K562 (cell line): ENCODE results near the gene FABP7. TPM values are rescaled to one million over a fixed set of nuclear protein-coding genes. Genes with fewer than 3 reads are reported as not detected.

ENCODE experiments used
- ATAC-seq: fragments of 200-7000 bp; cut with Tn5 transposase; 3 replicates; pipeline ENCODE4 v1.9.1; 2020; ENCODE audit warnings: moderate library complexity
- BruUV-seq: library from RNA; stranded (reverse); fragments of 400-500 nt; replicated peaks from 2 replicates; lab custom pipeline; 2021; lab: Mats Ljungman, UMichigan
- CTCF ChIA-PET: fragments of 300-600 bp; formaldehyde crosslinking; extraction: SDS; loops from one replicate; lab custom pipeline; 2021; ENCODE audit warnings: low intra/inter-chr PET ratio; lab: Yijun Ruan, JAX
- POLR2A ChIA-PET: fragments of 300-600, 350-650 bp; sonication (Branson Sonifier 250); formaldehyde crosslinking; extraction: SDS; loops from one replicate; lab custom pipeline; 2021; ENCODE audit warnings: antibody characterized with exemption, inconsistent platforms; lab: Yijun Ruan, JAX
- DNase-seq, 4 experiments: peaks; one replicate each; pipeline versions ENCODE4 v3.0.0 to v3.0.0-alpha.2; 2011 to 2018; ENCODE audit warnings: low spot score in 3 of 4, mixed read lengths in 3 of 4; ENCODE audit errors: extremely low read depth in 1 of 4
- FAIRE-seq: peaks from 2 replicates; lab custom pipeline; 2011; peaks lifted over from hg19 to GRCh38; lab: Jason Lieb, UNC
- H2AFZ ChIP-seq: 2 replicates; pipeline ENCODE4 v1.6.0; 2011; ENCODE audit warnings: low read depth, low read length, control low read depth, inconsistent platforms
- H3K27ac ChIP-seq: fragments of 200-600 bp; 3 replicates; pipeline ENCODE4 v1.8.0; 2011; ENCODE audit warnings: low read depth, mild to moderate bottlenecking, control low read depth, inconsistent platforms, low read length, moderate library complexity, mixed read lengths; ENCODE audit errors: extremely low read depth
- H3K27me3 ChIP-seq, 2 experiments: fragments of 300-600 bp in 1 of 2; 2 replicates in 1 of 2; 3 replicates in 1 of 2; pipeline versions ENCODE4 v1.6.0 to v1.8.0; 2011; ENCODE audit warnings: inconsistent platforms in 2 of 2, low read length in 2 of 2, mild to moderate bottlenecking in 1 of 2, mixed read lengths in 1 of 2, moderate library complexity in 1 of 2; ENCODE audit not compliant: control insufficient read depth in 2 of 2, insufficient read depth in 2 of 2
- H3K36me3 ChIP-seq: fragments of 300-600 bp; 3 replicates; pipeline ENCODE4 v1.8.0; 2011; ENCODE audit warnings: mild to moderate bottlenecking, low read length, inconsistent platforms; ENCODE audit not compliant: control insufficient read depth, insufficient read depth
- H3K4me1 ChIP-seq, 2 experiments: fragments of 200-600 bp in 1 of 2; replicated peaks in 1 of 2; 2 replicates in 1 of 2; 3 replicates in 1 of 2; pipeline versions ENCODE4 v1.5.1 to v1.8.0; 2011; ENCODE audit warnings: inconsistent platforms in 2 of 2, low read length in 2 of 2, mild to moderate bottlenecking in 1 of 2, mixed read lengths in 1 of 2, moderate library complexity in 1 of 2; ENCODE audit not compliant: control insufficient read depth in 2 of 2, insufficient read depth in 2 of 2
- H3K4me2 ChIP-seq: 2 replicates; pipeline ENCODE4 v1.6.1; 2011; ENCODE audit warnings: low read length, control low read depth, inconsistent platforms, mixed read lengths; ENCODE audit not compliant: insufficient read depth
- H3K4me3 ChIP-seq: fragments of 200-600 bp; sonication (generic), shearing (Covaris generic); 2 replicates; pipeline ENCODE4 v1.5.1; 2016; ENCODE audit warnings: control low read depth, inconsistent platforms
- H3K79me2 ChIP-seq: fragments of 200-600 bp; 3 replicates; pipeline ENCODE4 v1.8.0; 2011; ENCODE audit warnings: low read length, inconsistent platforms; ENCODE audit not compliant: control insufficient read depth, insufficient read depth
- H3K9ac ChIP-seq, 2 experiments: 2 replicates each; pipeline versions ENCODE4 v1.6.0 to v1.6.1; 2011; ENCODE audit warnings: low read depth in 2 of 2, low read length in 2 of 2, control low read depth in 1 of 2, inconsistent platforms in 1 of 2, mild to moderate bottlenecking in 1 of 2, mixed read lengths in 1 of 2; ENCODE audit not compliant: insufficient read depth in 1 of 2
- H3K9me1 ChIP-seq: one replicate; pipeline ENCODE4 v1.6.0; 2011; ENCODE audit warnings: inconsistent platforms, mild to moderate bottlenecking, low read length, moderate library complexity; ENCODE audit not compliant: control insufficient read depth, insufficient read depth
- H3K9me3 ChIP-seq: replicated peaks from 2 replicates; pipeline ENCODE4 v1.5.1; 2011; ENCODE audit warnings: low read depth, low read length, inconsistent platforms; ENCODE audit not compliant: control insufficient read depth, insufficient read depth
- H4K20me1 ChIP-seq: replicated peaks from 2 replicates; pipeline ENCODE4 v1.6.1; 2011; ENCODE audit warnings: low read length, inconsistent platforms, mixed read lengths; ENCODE audit not compliant: control insufficient read depth, insufficient read depth
- BACH1 ChIP-seq: fragments of 200-800 bp; sonication (Bioruptor generic); IDR thresholded peaks from 2 replicates; pipeline ENCODE4 v1.6.1; 2016; ENCODE audit warnings: missing genetic modification characterization, missing compliant biosample characterization
- CEBPB ChIP-seq: fragments of 450-650 bp; IDR thresholded peaks from 2 replicates; pipeline ENCODE4 v1.6.1; 2016; ENCODE audit warnings: missing genetic modification characterization, missing compliant biosample characterization
- CEBPG ChIP-seq, 3 experiments: fragments of 200-800 bp in 1 of 3; sonication (Bioruptor generic) in 1 of 3; sonication (generic) in 1 of 3; formaldehyde crosslinking in 1 of 3; IDR thresholded peaks in 2 of 3; conservative IDR thresholded peaks in 1 of 3; 2 replicates each; pipeline versions ENCODE4 v1.6.1 to v1.8.0; 2016 to 2022; ENCODE audit warnings: missing compliant biosample characterization in 2 of 3, missing genetic modification characterization in 2 of 3, mild to moderate bottlenecking in 1 of 3, missing genetic modification reagents in 1 of 3
- CHCHD3 ChIP-seq: fragments of 250-450 bp; sonication (Bioruptor Pico); IDR thresholded peaks from 2 replicates; pipeline ENCODE4 v2.1.2; 2022; ENCODE audit warnings: mild to moderate bottlenecking
- DMBX1 ChIP-seq: fragments of 250-450 bp; sonication (Bioruptor Pico); IDR thresholded peaks from 2 replicates; pipeline ENCODE4 v1.8.0; 2022; ENCODE audit warnings: inconsistent platforms, mild to moderate bottlenecking, moderate library complexity, borderline replicate concordance
- EZH2 ChIP-seq: IDR thresholded peaks from 2 replicates; pipeline ENCODE4 v1.6.1; 2012; ENCODE audit warnings: low read depth, mild to moderate bottlenecking, inconsistent platforms, low read length, borderline replicate concordance
- GATAD2A ChIP-seq: fragments of 450-650 bp; IDR thresholded peaks from 2 replicates; pipeline ENCODE4 v1.6.1; 2017
- KLF1 ChIP-seq: fragments of 450-650 bp; IDR thresholded peaks from 2 replicates; pipeline ENCODE4 v1.6.1; 2016; ENCODE audit warnings: missing genetic modification characterization, missing compliant biosample characterization
- MTF1 ChIP-seq: fragments of 250-450 bp; sonication (Bioruptor Pico); IDR thresholded peaks from 2 replicates; pipeline ENCODE4 v1.9.0; 2021; ENCODE audit warnings: moderate library complexity, mild to moderate bottlenecking, inconsistent platforms, borderline replicate concordance
- PCBP2 ChIP-seq: fragments of 200-400 bp; formaldehyde crosslinking; IDR thresholded peaks from 2 replicates; pipeline ENCODE4 v1.6.1; 2018; ENCODE audit warnings: low read length, low read depth, mild to moderate bottlenecking, moderate library complexity; ENCODE audit not compliant: poor library complexity, severe bottlenecking
- SMARCA4 ChIP-seq: fragments of 450-650 bp; IDR thresholded peaks from 2 replicates; pipeline ENCODE4 v1.6.1; 2016
- TRIM24 ChIP-seq, 2 experiments: fragments of 450-650 bp; IDR thresholded peaks; 2 replicates each; pipeline ENCODE4 v1.6.1; 2016
- TSC22D4 ChIP-seq: fragments of 450-650 bp; IDR thresholded peaks from 2 replicates; pipeline ENCODE4 v1.6.1; 2016; ENCODE audit warnings: missing genetic modification characterization, missing biosample characterization, control low read depth
- UBTF ChIP-seq, 2 experiments: IDR thresholded peaks; 2 replicates each; pipeline ENCODE4 v1.6.1; 2012; ENCODE audit warnings: improper control_type of control experiment in 2 of 2, low read depth in 2 of 2, low read length in 2 of 2, borderline replicate concordance in 1 of 2
- YBX1 ChIP-seq: fragments of 450-650 bp; IDR thresholded peaks from 2 replicates; pipeline ENCODE4 v1.7.1; 2016; ENCODE audit warnings: mild to moderate bottlenecking
- ZBTB17 ChIP-seq: fragments of 450-650 bp; formaldehyde crosslinking; IDR thresholded peaks from 2 replicates; pipeline ENCODE4 v1.4.0; 2020; ENCODE audit warnings: mild to moderate bottlenecking
- ZNF707 ChIP-seq: fragments of 250-450 bp; sonication (Bioruptor Pico); conservative IDR thresholded peaks from 2 replicates; pipeline ENCODE4 v1.8.0; 2022; ENCODE audit warnings: inconsistent platforms, mild to moderate bottlenecking, moderate library complexity
- WGBS: fragments of 100-300 bp; shearing (Covaris generic); methylation state at CpG from one replicate; pipeline ENCODE4 v1.1.6; 2016; ENCODE audit warnings: low coverage, mixed read lengths; ENCODE audit not compliant: insufficient coverage; ENCODE audit errors: missing lambda C conversion rate; 5-methylcytosine and 5-hydroxymethylcytosine counted together
- in situ Hi-C: fragments of 300-500 bp; cut with MboI; formaldehyde crosslinking; loops from 4 replicates; pipeline ENCODE4 v1.15.0; 2018; ENCODE audit warnings: inconsistent platforms, mixed read lengths
- intact Hi-C: fragments of 100-400 bp; cut with micrococcal nuclease; formaldehyde crosslinking; loops from 2 replicates; pipeline ENCODE4 v1.14.2; 2022
- polyA plus RNA-seq, 8 experiments: library from polyadenylated mRNA; depleted of rRNA in 4 of 8; stranded (reverse) in 5 of 8; unstranded in 3 of 8; fragments of >200 nt; fragmentation: Nextera tagmentation in 2 of 8; fragmentation: Illumina TruSeq in 1 of 8; extraction: Ambion mirVana in 2 of 8; extraction: Trizol in 1 of 8; gene quantifications; 2 replicates each; pipeline versions ENCODE4 v1.2.1 to v1.2.3, GENCODE V29; 2011 to 2014; ENCODE audit warnings: inconsistent platforms in 1 of 8, missing spikeins in 1 of 8
- total RNA-seq, 7 experiments: library from RNA; depleted of rRNA in 6 of 7; stranded (reverse); fragments of >200 nt in 6 of 7; fragmentation: Illumina TruSeq in 2 of 7; extraction: Trizol in 2 of 7; gene quantifications; 2 replicates each; pipeline versions ENCODE4 v1.2.1 to v1.2.3, GENCODE V29; 2011 to 2021; ENCODE audit warnings: low replicate concordance in 1 of 7

The FABP7 gene
- total and polyA plus RNA-seq, 9 of the 15 experiments (the other 6 are each of a cell fraction or from before 2014, with no cell fraction given) = 0.07 to 0.14 TPM; not detected in 7

GRCh38 chr6:122775975-122776374, 3.5 kb upstream of the FABP7 start:
- POLR2A ChIA-PET = no interaction called here
- Histone ChIP-seq H3K9ac (no peak overlapping the region), H3K27me3 (peaks cover 0 to 8% of the 10 kb centered on the region in 2 experiments; a peak in 2 of 5 replicates), H3K9me3 (no peaks in the 10 kb centered on the region), H4K20me1 (no peaks in the 10 kb centered on the region), H3K4me2 (no peak overlapping the region), H3K4me3 (no peak overlapping the region), H3K27ac (no peak overlapping the region), H3K4me1 (no peaks in the 10 kb centered on the region), H2AFZ (no peak overlapping the region), H3K79me2 (no peaks in the 10 kb centered on the region), H3K36me3 (no peaks in the 10 kb centered on the region), H3K9me1 (no peaks in the 10 kb centered on the region)
- TF ChIP-seq DMBX1 (CRISPR knock-in tag) (no peak), CEBPB (tag) (peak; percentile 40; the same call in 1 of the 2 replicates), CEBPG (CRISPR knock-in tag; IDR thresholded peaks at IDR 0.05) (no peak), CEBPG (tag; conservative IDR thresholded peaks at IDR 0.05 in 1 of 2, IDR thresholded peaks at IDR 0.05 in 1 of 2) (peak in 1 of 2 experiments; percentile 70; a peak in 2 of 4 replicates)
- ATAC-seq = no peak
- CTCF ChIA-PET = no interaction called here
- in situ Hi-C loops = no loop called here
- no peak for DNase-seq
- FAIRE-seq = no peak
- no TSS peak for BruUV-seq
- intact Hi-C loops = no loop called here

GRCh38 chr6:122778302-122778701, 1.2 kb upstream of the FABP7 start:
- no peak overlapping the region for H3K9ac ChIP-seq
- H3K4me1 ChIP-seq = no peaks in the 10 kb centered on the region
- 28% methylated on average over 5 of the region's 5 CpGs for WGBS
- no peaks in the 10 kb centered on the region for H3K9me1 ChIP-seq
- H3K36me3 ChIP-seq = no peaks in the 10 kb centered on the region
- ChIA-PET CTCF (no interaction called here), POLR2A (no interaction called here)
- intact Hi-C loops (no loop called here), in situ Hi-C loops (no loop called here)
- H3K4me2 ChIP-seq = no peak overlapping the region
- H3K9me3 ChIP-seq = no peaks in the 10 kb centered on the region
- no peak overlapping the region for H3K4me3 ChIP-seq
- BruUV-seq = no TSS peak
- FAIRE-seq = no peak
- no peak overlapping the region for H3K27ac ChIP-seq
- no peak for DNase-seq
- no peaks in the 10 kb centered on the region for H3K79me2 ChIP-seq
- ATAC-seq = no peak
- TF ChIP-seq YBX1 (no peak), UBTF (IDR thresholded peaks at IDR 0.05; ENCODE audit: borderline replicate concordance in 1 of 2, low read depth in 2 of 2, low read length in 2 of 2) (no peak), TRIM24 (IDR thresholded peaks at IDR 0.05) (no peak), ZNF707 (CRISPR knock-in tag) (no peak), SMARCA4 (no peak), GATAD2A (no peak), ZBTB17 (CRISPR knock-in tag) (no peak), PCBP2 (no peak), EZH2 (no peak), MTF1 (no peak), CHCHD3 (CRISPR knock-in tag) (no peak), TSC22D4 (tag) (no peak), BACH1 (no peak), KLF1 (no peak)
- H2AFZ ChIP-seq = no peak overlapping the region
- no peaks in the 10 kb centered on the region for H4K20me1 ChIP-seq
- peaks cover 0 to 8% of the 10 kb centered on the region in 2 experiments; a peak in 2 of 5 replicates for H3K27me3 ChIP-seq
